Right lung (tissue), 10 donors: ENCODE results near the gene OR56A1. TPM values are rescaled to one million over a fixed set of nuclear protein-coding genes. Genes with fewer than 3 reads are reported as not detected.
"Not testable (repeated sequence)": the region's sequence is repeated elsewhere in the genome, so short reads cannot be mapped to it uniquely, and the experiment has no call there.

Source experiments
- DNase-seq, 2 donors: peaks; one replicate each; pipeline ENCODE4 v3.0.0-alpha.2; 2013
- long read RNA-seq, 8 donors: transcript quantifications; one replicate each; lab custom pipeline, GENCODE V29; 2026
- polyA plus RNA-seq, 5 donors: library from polyadenylated mRNA; unstranded; fragments of 120-200 nt; gene quantifications; one replicate each; pipeline versions ENCODE4 v1.2.1 to v1.2.3, GENCODE V29; 2013; ENCODE audit warnings: inconsistent platforms in 1 of 5, low replicate concordance in 1 of 5; ENCODE audit not compliant: insufficient read length in 5 of 5, insufficient read depth in 1 of 5

Gene OR56A1, protein sequence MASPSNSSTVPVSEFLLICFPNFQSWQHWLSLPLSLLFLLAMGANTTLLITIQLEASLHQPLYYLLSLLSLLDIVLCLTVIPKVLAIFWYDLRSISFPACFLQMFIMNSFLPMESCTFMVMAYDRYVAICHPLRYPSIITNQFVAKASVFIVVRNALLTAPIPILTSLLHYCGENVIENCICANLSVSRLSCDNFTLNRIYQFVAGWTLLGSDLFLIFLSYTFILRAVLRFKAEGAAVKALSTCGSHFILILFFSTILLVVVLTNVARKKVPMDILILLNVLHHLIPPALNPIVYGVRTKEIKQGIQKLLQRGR
- polyA plus RNA-seq = not detected
- long read RNA-seq, donor 1 = 0 reads
- long read RNA-seq, donor 2 = 0 reads
- long read RNA-seq, donor 3 = 0 reads
- long read RNA-seq, donor 4 = 0 reads
- long read RNA-seq, donor 5 = 0 reads
- long read RNA-seq, donor 6 = 0 reads
- long read RNA-seq, donor 7 = 0 reads
- long read RNA-seq, donor 8 = 0 reads

DNA sequence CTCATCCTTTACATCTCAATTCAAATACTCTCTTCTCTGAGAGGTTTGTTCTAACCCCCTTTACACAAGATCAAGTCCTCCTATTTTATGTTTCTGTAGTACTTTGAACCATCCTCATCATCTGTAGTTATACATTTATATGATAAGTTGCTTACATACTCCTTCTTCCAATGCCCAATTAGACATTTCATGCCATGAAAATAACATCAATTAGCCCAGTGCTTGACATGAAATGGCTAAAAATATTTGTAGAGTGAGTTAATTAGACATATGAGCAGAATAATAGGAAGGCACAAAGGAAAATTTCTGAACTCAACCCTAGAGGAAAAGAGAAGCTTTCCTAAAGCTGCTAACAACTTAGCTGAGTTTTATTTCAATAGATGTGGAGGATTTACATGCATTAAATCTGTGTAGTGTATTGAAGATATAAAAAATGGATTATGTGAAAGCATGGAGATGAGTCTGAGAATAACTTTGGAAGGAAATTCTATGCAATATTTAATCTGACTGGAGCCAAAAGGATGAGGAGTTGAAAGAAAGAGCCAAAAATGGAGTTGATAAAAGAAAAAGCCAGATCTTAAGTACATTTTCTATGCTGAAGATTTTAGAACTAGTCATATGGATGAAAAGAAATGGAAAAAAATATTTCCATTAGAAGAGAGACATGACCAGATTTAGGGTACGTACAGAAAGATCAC, at the start of gene OR56A1:
Gene OR56A1, minus strand, starts transcription at position 51 of the 698 bp plus-strand sequence. CDS start 3,066 bp downstream, outside the sequence.
- DNase-seq = no peak

DNA sequence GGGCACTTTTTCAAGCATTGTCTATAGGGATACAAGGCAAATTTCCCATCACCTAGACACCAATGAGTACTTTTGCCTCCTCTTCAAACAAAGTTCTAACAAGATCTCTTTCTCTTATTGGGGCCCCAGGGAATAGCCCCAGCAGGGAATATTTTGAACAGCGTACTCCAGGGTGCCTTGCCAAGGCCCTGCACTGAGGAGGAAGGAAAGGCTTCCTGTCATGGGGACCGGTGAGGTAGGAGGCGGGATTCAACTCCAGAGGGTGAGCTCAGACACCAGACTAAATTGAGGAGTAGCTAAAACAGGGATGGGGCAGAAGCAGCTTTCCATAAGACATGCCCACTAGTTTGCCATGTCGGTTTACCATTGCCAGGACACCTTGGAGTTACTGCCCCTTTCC, 48.9 kb upstream of the OR56A1 start:
- DNase-seq = no peak

DNA sequence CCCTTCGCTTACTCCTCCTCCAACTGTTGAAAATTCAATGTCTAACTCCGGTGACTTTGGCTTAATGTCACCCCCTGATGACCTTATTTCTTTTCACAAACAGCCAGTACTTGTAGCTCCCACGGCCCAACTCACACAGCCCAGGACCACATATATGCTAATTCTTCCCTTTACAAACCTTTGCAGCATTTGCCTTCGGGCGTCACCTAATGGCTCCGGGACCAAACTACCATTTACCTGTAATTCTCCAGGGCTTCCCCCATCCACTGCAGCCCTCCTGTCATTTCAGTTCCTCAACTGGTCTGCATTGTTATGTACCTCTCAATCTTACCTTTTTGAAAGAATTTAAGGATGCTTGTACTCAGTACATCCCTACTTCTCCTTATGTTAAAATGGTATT, 47.2 kb upstream of the OR56A1 start:
- no peak for DNase-seq

DNA sequence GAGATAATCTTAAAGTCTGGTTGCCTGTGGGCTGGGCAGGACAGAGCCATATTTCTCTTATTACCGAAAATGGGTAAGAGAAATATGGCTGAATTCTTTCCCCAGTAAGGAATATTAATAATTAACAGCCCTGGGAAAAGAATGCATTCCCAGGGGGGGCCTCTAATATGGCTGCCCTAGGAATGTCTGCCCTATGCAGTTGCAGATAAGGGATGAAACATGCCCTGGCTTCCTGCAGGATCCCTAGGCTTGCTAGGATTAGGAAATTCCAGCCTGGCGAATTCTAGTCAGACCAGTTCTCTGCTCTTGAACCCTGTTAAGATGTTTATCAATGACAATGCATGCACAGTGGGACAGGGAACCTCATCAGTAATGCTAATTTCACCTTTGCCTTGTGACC, 45.9 kb upstream of the OR56A1 start:
- DNase-seq = not testable (repeated sequence)

DNA sequence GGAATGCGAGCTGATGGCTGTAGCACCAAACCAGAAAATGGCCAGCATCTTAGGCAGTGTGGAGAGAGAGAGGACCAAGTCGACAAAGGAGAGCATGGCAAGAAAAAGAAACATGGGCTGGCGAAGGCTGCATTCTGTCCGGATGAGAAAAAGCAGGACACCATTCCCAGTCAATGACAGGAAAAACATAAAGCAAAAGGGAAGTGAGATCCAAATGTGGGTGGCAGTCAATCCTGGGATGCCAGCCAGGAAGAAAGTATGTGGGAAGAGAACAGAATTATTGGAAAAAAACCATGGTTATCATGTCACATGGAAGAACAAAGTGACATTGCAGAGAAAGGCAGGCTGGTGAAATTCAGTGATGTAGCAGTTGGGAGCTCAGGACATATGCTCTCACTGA, 36.9 kb upstream of the OR56A1 start:
- no peak for DNase-seq

DNA sequence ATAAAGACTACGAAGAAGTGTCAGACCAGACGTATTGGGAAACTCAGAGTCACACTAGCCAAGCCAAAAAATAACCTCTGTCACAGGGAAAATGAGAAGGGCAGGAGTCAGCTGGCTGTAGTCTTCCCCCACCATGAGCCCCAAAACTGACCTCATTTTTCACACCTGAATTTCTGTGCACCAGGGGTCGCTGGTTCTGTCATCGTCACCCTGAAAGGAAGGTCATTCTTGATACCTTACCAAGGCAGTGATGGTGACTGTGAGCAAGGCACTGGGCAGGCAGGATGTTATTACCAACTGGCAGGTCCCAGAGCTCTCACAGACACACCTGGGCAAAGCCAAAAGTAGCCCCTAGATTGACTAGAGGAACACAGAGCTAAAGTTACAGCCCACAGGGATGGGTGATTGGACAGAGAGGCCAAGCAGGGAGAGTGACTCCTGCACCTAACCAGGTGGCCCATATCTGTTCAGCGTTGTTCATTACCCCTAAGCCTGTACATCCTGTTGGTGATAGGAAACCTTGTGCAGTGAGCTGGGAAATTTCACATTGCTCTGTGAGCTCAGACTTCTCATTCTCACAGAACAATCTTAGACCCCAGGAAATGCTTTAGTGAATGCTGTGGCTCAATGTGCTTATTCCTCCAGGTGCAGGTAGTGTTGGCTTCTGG, 32.3 kb upstream of the OR56A1 start:
- DNase-seq = no peak

DNA sequence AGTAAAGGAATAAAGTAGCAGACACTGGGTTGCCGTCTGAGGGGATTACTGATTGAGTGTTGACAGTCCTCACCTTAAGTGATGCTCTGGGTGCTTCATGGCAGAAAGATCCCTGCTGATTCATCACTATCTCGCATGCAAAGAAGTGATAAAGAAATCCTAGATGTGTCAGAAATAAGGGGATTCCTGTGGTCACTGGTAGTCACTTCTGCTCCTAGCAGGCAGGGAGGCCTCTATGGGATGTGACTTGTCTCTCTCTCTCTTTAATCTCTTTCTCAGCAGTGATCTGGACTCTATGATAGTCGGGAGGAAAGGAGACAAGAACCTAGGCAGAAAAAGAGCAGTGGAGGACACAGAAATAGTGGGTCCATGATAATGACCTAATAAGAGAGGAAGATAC, 30.9 kb upstream of the OR56A1 start:
- DNase-seq = no peak

DNA sequence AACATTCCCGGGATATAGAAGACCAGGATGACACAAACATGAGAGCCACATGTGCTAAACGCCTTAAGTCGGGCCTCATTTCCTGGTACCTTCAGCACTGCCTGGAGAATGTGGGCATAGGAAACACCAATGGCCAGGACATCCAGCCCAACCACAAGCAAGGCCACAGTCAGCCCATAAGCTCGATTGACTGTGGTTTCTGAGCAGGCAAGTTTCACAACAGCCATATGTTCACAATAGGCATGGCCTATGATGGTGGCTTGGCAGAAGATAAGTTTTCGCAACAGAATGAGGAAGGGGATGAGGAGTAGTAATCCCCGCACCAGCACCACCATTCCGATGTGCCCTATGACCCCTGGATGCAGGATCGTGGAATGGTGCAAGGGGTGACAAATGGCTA, 26.9 kb upstream of the OR56A1 start:
- no peak for DNase-seq

DNA sequence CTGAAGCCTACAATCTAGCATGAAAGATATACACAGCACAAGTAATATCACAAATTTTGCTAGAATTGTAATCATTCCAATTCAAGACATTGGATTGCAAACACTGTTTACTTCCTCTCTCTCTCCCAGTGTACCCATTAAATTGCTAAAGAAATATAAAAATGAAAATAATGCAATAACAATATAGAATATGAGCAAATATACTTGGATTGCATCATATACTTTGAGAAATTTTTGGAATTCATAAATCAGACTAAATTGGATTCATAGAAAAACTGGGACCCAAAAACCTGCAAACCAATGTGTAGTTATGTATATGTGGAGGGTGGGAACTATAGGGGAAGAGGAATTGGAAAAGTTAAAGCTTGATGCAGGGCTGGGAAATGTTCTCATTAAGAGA, 25.0 kb upstream of the OR56A1 start:
- no peak for DNase-seq

DNA sequence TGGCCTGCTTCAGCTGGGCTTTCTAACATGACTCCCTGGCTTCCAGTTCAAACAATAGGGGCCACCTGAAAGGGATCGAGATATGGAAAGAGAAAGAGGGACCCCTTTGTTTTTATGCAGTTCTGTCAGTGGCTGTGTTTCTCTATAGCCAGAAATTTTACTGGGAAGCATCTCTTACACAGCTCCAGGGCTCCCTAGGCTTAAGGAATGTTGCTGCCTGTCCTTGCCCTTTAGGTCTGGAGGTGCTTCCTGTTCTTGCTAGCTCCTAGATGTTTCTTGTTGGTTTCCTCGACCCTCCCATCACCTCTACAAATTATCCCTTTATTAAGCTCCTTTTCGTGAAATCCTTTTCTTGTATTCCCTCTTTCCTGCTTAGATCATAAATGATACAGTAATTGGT, 21.8 kb upstream of the OR56A1 start:
- DNase-seq = no peak

DNA sequence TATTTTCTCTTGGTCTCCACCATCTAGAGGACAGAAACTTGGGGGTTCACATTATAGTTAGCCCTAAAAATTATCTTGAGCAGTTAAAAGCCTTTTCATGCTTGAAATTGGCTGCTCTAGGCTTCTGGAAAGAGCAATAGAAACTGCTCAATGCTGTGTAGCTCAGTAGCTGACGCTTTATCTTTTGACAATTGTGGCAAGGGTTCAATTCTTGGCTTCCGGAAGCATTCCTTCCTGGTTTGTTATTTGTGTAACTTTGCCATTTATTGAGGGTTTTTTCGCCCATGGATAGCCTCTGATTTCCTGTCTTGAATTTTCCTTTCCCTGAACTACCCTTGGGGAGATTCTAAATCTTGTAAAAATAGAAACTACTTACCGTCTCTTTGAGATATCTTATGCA, 10.3 kb upstream of the OR56A1 start:
- DNase-seq = no peak

DNA sequence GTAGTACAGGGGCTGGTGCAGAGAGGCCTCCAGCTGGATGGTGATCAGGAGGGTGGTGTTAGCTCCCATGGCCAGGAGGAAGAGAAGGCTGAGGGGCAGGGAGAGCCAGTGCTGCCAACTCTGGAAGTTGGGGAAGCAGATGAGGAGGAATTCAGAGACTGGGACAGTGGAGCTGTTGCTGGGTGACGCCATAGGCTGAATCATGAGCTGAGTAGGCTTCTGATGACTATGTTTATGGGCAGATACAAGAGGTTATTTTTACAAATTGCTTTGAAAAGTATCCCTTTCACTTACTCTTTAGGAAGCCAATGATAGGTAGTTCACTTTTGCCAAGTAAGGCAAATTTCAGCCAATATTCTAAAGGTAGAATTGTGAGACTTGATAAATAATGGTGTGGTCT, 3.1 kb downstream of the OR56A1 start:
- no peak for DNase-seq

DNA sequence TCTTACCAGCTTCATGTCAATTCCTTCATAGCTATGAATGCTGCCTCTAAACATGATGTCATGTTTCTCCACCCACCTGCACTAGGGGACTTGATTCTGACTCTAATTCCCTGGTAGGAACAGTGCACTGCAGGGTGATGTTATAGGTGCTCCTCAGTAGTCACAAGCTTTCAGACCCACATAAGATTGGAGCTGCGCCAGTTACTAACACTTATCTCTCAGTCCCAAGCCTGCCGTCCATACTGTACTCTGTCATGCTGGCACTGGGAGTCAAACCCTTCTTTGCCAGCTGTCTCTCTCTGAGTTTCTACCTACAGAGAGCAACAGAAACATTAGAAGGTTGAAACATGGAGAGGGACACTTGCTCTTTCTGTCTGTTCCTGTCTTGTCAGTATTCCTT, 5.5 kb downstream of the OR56A1 start:
- DNase-seq = no peak

DNA sequence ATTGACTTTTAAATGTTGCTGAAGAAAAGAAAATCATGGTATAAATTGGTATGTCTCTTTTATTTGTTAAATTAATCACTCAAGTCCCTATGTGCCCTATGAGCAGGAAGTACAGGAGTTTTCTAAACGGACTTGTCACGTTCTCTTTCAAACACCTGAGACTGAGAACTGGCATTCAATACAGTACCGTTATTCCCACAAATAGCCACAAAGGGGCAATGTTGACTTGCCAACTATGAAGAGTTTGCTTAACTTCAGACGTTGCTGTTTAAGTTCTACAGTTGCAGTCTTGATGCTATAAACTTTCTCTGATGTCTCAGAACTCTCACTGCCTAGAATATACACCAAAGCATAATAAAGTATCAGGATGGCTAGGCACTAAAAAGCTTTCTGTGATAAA, 7.6 kb downstream of the OR56A1 start:
- DNase-seq = peak; percentile 17 to 38

DNA sequence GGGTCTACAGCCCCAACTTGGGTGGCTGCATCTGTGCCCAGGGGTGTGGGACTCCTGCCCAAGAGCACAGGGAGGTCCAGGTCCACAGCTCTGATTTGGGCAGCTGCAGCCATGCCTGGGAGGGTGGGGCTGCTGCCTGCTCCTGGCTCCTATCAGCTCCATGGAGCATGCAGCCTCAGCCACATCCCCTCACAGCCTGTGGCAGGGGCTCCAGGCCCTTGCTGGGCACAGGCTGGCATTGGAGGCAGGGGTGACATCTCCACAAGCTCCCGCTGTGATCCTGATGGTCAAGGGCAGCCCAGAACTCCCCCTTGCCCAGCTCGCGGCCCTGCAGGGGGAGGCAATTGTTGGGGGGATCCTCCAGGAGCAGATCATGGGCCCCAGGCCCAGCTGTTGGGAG, 17.5 kb downstream of the OR56A1 start:
- DNase-seq = no peak

DNA sequence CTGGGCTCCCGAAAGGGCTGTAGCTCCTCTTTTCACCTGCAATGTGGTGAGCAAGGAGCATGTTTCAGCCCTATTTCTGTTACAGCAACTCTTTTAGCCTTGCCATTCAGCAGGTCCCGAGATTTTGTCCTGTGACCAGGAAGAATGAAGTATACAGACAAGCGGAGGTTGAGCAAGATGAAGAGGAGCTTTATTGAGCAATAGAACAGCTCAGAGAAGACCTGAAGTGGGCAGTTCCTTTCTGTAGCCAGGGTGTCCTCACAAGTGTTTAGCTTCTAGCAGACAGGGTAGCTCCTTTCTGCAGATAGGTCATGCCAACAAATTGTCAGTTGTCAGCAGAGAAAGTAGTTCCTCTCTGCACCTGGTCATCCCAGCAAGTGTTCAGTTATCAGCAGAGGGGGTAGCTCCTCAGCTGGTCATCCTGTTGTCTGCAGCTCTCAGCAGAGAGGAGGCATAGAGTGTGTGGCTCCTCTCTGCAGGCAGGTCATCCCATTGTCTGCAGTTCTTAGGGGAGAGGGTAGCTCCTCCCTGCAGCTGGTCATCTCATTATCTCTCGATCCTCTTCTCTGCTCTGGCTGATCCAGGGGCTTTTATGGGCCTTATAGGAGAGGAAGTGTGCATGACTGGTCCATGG, 18.4 kb downstream of the OR56A1 start:
- no peak for DNase-seq

DNA sequence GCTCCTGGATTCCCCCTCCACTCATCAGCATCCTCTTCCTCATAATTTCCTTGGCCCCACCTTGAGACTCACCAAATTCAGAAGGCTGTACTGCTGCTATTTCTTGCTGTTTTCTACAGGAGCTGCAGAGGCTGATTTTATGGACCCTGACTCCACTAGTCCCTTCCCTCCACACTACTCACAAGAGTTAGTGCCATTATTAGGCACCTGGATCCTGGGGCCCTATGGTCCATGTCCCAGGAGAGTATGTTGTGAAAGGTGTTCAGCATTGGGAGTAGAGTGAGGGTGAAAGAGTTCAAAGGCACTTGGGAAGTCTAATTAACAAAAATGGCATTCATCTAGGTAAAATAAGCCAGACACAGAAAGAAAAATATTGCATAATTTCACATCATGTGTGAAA, 23.7 kb downstream of the OR56A1 start, which contains the start of gene OR56A4:
Gene OR56A4, minus strand, starts transcription at position 101 of the 400 bp plus-strand sequence. CDS start 3,954 bp downstream, outside the sequence.
- no peak for DNase-seq

DNA sequence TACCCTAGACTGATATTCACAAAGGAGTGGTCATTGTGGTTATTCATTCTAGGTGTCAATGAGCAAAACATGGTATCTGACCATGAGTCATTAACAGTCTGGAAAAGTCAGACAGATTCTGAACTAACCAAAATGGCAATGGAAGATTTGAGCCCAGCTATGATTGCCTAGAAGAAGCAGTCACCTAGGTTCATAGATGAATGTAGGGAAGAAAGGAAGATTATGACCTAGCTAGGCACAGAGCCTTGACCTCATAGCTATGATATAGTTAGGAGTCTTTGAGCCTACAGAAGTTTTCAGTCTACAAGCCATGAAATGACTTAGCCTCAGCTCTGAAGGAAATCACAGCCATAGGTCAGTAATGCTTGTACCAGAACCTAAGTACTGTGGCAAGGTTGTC, 24.2 kb downstream of the OR56A1 start:
- DNase-seq = no peak

DNA sequence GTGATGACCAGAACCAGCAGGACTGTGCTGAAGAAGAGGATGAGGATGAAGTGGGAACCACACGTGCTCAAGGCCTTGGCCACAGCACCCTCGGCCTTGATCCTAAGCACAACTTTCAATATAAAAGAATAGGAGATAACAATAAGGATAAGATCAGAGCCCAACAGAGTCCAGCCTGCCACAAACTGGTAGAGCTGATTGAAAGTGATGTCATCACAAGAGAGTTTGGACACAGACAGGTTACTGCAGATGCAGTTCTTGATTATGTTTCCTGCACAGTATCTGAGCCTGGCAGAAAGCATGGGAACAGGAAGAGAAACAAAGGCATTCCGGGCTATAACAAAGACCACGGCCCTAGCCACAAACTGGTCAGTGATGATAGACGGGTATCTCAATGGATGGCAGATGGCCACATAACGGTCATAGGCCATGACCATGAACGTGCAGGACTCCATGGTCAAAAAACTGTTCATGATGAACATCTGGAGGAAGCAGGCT, 28.3 kb downstream of the OR56A1 start:
- DNase-seq = no peak

DNA sequence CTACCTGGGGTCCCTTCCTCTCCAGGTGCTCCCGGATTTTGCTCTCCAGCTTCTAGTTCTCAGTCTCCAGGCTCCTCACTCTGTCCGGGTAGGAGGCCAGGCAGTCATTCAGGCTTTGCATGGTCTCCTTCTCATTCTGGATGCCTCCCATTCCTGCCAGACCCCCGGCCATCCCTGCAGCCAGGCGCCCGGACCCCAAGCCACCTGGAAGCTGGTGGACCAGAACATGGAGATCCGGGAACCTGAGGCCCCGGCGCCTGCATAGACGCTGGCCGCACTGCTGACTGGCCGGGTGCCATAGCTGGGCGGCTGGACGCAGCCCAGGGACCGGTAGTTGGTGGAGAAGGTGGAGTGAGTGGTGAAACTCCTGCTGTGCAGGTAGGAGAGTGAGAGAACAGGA, 35.8 kb downstream of the OR56A1 start:
- no peak for DNase-seq

DNA sequence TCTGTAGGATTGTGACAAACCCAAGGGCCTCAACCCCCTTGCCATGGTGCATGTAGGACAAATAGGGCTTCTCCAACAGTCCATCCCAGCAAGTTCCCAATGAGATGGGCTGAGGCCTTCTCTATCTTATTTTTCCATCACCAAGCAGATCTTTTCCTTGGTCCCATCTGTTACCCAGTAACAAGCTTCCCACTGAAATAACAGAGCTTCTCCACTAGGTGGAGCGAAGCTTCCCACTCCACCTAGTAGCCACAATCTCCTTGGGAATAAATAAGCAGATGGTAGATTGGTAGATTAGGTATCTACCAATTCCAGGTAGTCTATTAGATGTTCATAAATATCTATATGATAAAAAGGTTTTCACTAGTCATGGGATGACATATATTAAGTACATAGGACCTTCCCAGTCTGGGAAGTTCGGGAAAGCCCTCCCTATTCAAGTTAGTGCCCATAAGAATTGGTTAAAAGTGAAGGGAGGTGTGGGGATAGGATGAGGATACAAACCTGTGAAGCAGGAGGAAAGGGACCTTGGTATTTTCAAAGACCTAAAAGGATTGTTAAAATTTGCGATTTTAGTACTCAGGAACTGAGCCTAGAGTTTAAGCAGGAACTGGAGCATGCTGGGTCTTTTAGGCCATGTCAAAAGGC, 37.8 kb downstream of the OR56A1 start:
- no peak for DNase-seq
